Measurements from ENCODE around the gene STX17. TPM values are rescaled to one million over a fixed set of nuclear protein-coding genes. Genes with fewer than 3 reads are reported as not detected.
A peak's percentile ranks its signal among the peaks of the same experiment; 100 is the strongest.

Gene STX17
- total and polyA plus RNA-seq, 10 of the 15 experiments (the other 5 are each of a cell fraction or from before 2014, with no cell fraction given): 11.5 to 29.3 (median 20.0) TPM

DNA sequence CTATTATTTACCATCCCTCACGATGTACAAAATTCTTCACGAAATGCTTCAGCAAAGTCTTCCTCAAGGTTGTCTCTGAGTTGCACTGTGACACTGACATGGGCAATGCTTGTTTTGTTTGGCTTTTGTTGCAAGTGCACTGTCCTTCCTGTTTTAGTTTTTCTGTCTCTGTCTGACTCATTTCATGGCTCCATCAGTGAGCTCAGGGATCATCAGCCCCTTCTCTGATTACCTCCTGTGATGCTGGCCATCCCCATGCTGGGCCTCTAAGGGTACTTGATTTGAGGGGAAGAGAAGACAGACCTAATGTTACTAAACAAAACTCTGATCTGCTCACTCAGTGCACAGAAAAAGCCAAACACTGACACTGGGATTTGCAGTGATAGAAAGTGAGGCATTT lies 37.6 kb upstream of the STX17 start:
- H3K9ac ChIP-seq (ENCODE audit: control insufficient read depth, insufficient read depth, low read length): no peak overlapping the region
- FAIRE-seq (no peak), DNase-seq (ENCODE audit: low read depth, low spot score) (peak; percentile 44), ATAC-seq (peak; percentile 91)
- ChIA-PET CTCF (no interaction called here), POLR2A (interaction anchor here (1.1 kb wide), 2 partner anchors 9 to 586 kb away, joined by 3 read pairs; no protein-coding TSS in a partner anchor), SMC1A (ENCODE audit: uncharacterized antibody, unreplicated experiment) (interaction anchor here (1.0 to 2.3 kb wide), 4 partner anchors 18 to 684 kb away, joined by 4 to 5 read pairs (median 4); no protein-coding TSS in a partner anchor), RAD21 (ENCODE audit: unreplicated experiment) (no interaction called here)
- intact Hi-C loops (cut with micrococcal nuclease; ENCODE audit: unreplicated experiment) (loop anchor here (2.0 kb wide), 1 partner anchor 38 kb away; the partner anchor contains the start of gene STX17), in situ Hi-C loops (cut with MboI) (no loop called here)
- no peaks in the 10 kb centered on the region for H3K27me3 ChIP-seq (replicated peaks in 1 of 2; ENCODE audit: control insufficient read depth in 2 of 2, insufficient read depth in 2 of 2, low read length in 1 of 2)
- no peaks in the 10 kb centered on the region for H4K20me1 ChIP-seq (ENCODE audit: control insufficient read depth, insufficient read depth)
- peaks cover 18% of the 10 kb centered on the region for H3K4me1 ChIP-seq (ENCODE audit: control insufficient read depth, insufficient read depth, low read length)
- no TSS peak for BruUV-seq (replicated peaks)
- H3K27ac ChIP-seq (ENCODE audit: control insufficient read depth, insufficient read depth): 0 out of 2 replicates have a peak overlapping the region, but pooled peaks have one; percentile 8
- WGBS (ENCODE audit: insufficient coverage, insufficient replicate concordance, low lambda C conversion rate, missing lambda C conversion rate): 0% methylated on average over 2 of the region's 2 CpGs
- peak overlapping the region; percentile 55 for H2AFZ ChIP-seq (ENCODE audit: control insufficient read depth, low read depth, low read length)
- H3K9me3 ChIP-seq (replicated peaks; ENCODE audit: control insufficient read depth, insufficient read depth, low read length): no peaks in the 10 kb centered on the region
- peak overlapping the region; percentile 13; the same call in 1 of the 2 replicates for H3K4me2 ChIP-seq (ENCODE audit: control insufficient read depth, insufficient read depth)
- no peaks in the 10 kb centered on the region for H3K36me3 ChIP-seq (ENCODE audit: control insufficient read depth in 2 of 2, insufficient read depth in 2 of 2, low read length in 1 of 2)
- H3K79me2 ChIP-seq (ENCODE audit: control insufficient read depth, insufficient read depth, low read length): no peaks in the 10 kb centered on the region
- no peak overlapping the region for H3K4me3 ChIP-seq
- TF ChIP-seq NFIC (IDR thresholded peaks at IDR 0.05; ENCODE audit: low read depth, low read length) (peak; percentile 38; the same call in 1 of the 2 replicates), RUNX3 (IDR thresholded peaks at IDR 0.05; ENCODE audit: low read length) (peak; percentile 56), CREB1 (IDR thresholded peaks at IDR 0.05; ENCODE audit: low read depth) (peak; percentile 55; the same call in 1 of the 2 replicates), IKZF2 (IDR thresholded peaks at IDR 0.05) (0 out of 4 replicates have a peak, but pooled peaks of 1 of the 2 experiments have one; percentile 14), EP300 (IDR thresholded peaks at IDR 0.05; ENCODE audit: borderline replicate concordance in 1 of 2, control insufficient read depth in 1 of 2, low read depth in 2 of 2, low read length in 2 of 2) (0 out of 4 replicates have a peak, but pooled peaks of 1 of the 2 experiments have one; percentile 22), TARDBP (IDR thresholded peaks at IDR 0.05; ENCODE audit: borderline replicate concordance) (no peak), CREM (IDR thresholded peaks at IDR 0.05; ENCODE audit: low read depth) (peak; percentile 37; the same call in 1 of the 2 replicates), KAT2A (conservative IDR thresholded peaks at IDR 0.05; ENCODE audit: control insufficient read depth, low read depth, low read length) (no peak), GABPA (IDR thresholded peaks at IDR 0.05; ENCODE audit: low read depth) (no peak), SRF (IDR thresholded peaks at IDR 0.05; ENCODE audit: low read depth in 2 of 2, low read length in 2 of 2) (peak in 1 of 2 experiments; percentile 88; a peak in 2 of 4 replicates), ZZZ3 (IDR thresholded peaks at IDR 0.05; ENCODE audit: control insufficient read depth, insufficient read length, low read depth) (no peak), JUNB (IDR thresholded peaks at IDR 0.05) (peak; percentile 89), RAD51 (IDR thresholded peaks at IDR 0.05) (no peak), YY1 (IDR thresholded peaks at IDR 0.05; ENCODE audit: low read depth, low read length) (peak; percentile 52; the same call in 1 of the 2 replicates), BHLHE40 (IDR thresholded peaks at IDR 0.05; ENCODE audit: borderline replicate concordance in 1 of 2, low read depth in 2 of 2, low read length in 1 of 2) (no peak), SIX5 (IDR thresholded peaks at IDR 0.05; ENCODE audit: low read depth, low read length, severe bottlenecking) (no peak), HDAC2 (IDR thresholded peaks at IDR 0.05) (no peak), MYB (IDR thresholded peaks at IDR 0.05; ENCODE audit: borderline replicate concordance, low read depth, low read length) (no peak), MLLT1 (IDR thresholded peaks at IDR 0.05) (peak; percentile 96)
- TF ChIP-seq, protein P1, sequence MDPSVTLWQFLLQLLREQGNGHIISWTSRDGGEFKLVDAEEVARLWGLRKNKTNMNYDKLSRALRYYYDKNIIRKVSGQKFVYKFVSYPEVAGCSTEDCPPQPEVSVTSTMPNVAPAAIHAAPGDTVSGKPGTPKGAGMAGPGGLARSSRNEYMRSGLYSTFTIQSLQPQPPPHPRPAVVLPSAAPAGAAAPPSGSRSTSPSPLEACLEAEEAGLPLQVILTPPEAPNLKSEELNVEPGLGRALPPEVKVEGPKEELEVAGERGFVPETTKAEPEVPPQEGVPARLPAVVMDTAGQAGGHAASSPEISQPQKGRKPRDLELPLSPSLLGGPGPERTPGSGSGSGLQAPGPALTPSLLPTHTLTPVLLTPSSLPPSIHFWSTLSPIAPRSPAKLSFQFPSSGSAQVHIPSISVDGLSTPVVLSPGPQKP (IDR thresholded peaks at IDR 0.05; ENCODE audit: low read depth, low read length): no peak
- TF ChIP-seq, protein P2, sequence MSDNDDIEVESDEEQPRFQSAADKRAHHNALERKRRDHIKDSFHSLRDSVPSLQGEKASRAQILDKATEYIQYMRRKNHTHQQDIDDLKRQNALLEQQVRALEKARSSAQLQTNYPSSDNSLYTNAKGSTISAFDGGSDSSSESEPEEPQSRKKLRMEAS (IDR thresholded peaks at IDR 0.05; ENCODE audit: low read depth, low read length): no peak
- TF ChIP-seq, protein P3, sequence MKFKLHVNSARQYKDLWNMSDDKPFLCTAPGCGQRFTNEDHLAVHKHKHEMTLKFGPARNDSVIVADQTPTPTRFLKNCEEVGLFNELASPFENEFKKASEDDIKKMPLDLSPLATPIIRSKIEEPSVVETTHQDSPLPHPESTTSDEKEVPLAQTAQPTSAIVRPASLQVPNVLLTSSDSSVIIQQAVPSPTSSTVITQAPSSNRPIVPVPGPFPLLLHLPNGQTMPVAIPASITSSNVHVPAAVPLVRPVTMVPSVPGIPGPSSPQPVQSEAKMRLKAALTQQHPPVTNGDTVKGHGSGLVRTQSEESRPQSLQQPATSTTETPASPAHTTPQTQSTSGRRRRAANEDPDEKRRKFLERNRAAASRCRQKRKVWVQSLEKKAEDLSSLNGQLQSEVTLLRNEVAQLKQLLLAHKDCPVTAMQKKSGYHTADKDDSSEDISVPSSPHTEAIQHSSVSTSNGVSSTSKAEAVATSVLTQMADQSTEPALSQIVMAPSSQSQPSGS (IDR thresholded peaks at IDR 0.05; ENCODE audit: low read length): no peak
